Measurements from ENCODE around the gene KDM6A.

The KDM6A gene

GRCh38 chrX:44967221-44967620 lies 94.2 kb downstream of the KDM6A start:
- TF ChIP-seq ZFP30 (CRISPR knock-in tag; IDR thresholded peaks at IDR 0.05) = no peak
- TF ChIP-seq PPARA (CRISPR knock-in tag; IDR thresholded peaks at IDR 0.05; ENCODE audit: borderline replicate concordance) = no peak
- ATAC-seq = no peak

DNA sequence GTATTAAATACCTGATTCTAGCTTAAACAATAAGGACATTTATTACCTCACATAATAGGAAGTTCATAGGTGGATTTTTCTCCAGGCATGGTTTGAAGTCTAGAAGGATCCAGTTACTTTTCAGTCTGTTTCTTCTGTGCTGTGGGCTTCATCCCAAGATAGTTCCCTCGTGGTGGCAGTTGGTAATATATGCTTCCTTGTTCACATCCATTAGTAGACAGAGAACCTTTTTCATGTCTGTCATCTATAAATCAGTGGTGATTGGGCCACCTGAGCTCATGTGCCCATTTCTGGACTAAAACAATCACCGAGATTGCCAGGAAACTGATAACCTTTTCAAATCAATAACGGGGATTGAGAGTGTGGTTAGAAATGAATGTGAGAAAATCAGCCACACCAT lies 97.7 kb downstream of the KDM6A start:
- TF ChIP-seq ARNTL (CRISPR knock-in tag; IDR thresholded peaks at IDR 0.05; ENCODE audit: borderline replicate concordance, low read depth) (no peak), ZFP3 (CRISPR knock-in tag; IDR thresholded peaks at IDR 0.05) (no peak), GLIS3 (CRISPR knock-in tag; IDR thresholded peaks at IDR 0.05) (no peak), TOX (CRISPR knock-in tag; IDR thresholded peaks at IDR 0.05; ENCODE audit: borderline replicate concordance) (no peak), CSRNP3 (CRISPR knock-in tag; IDR thresholded peaks at IDR 0.05) (no peak), TCF4 (CRISPR knock-in tag; IDR thresholded peaks at IDR 0.05; ENCODE audit: borderline replicate concordance) (no peak), ZFP30 (CRISPR knock-in tag; IDR thresholded peaks at IDR 0.05) (no peak), CREB5 (CRISPR knock-in tag; IDR thresholded peaks at IDR 0.05; ENCODE audit: low read depth) (no peak), ESRRG (CRISPR knock-in tag; IDR thresholded peaks at IDR 0.05) (no peak), ISL1 (CRISPR knock-in tag; IDR thresholded peaks at IDR 0.05) (no peak), ZNF565 (CRISPR knock-in tag; conservative IDR thresholded peaks at IDR 0.05; ENCODE audit: low read depth) (no peak), ZC3H10 (CRISPR knock-in tag; IDR thresholded peaks at IDR 0.05) (no peak), CSDC2 (CRISPR knock-in tag; IDR thresholded peaks at IDR 0.05) (no peak), TSHZ2 (CRISPR knock-in tag; IDR thresholded peaks at IDR 0.05) (no peak), OSR1 (CRISPR knock-in tag; IDR thresholded peaks at IDR 0.05) (no peak), SNAI2 (CRISPR knock-in tag; IDR thresholded peaks at IDR 0.05) (no peak), POU6F1 (CRISPR knock-in tag; IDR thresholded peaks at IDR 0.05; ENCODE audit: borderline replicate concordance, low read depth) (no peak)
- TF ChIP-seq, protein P1, sequence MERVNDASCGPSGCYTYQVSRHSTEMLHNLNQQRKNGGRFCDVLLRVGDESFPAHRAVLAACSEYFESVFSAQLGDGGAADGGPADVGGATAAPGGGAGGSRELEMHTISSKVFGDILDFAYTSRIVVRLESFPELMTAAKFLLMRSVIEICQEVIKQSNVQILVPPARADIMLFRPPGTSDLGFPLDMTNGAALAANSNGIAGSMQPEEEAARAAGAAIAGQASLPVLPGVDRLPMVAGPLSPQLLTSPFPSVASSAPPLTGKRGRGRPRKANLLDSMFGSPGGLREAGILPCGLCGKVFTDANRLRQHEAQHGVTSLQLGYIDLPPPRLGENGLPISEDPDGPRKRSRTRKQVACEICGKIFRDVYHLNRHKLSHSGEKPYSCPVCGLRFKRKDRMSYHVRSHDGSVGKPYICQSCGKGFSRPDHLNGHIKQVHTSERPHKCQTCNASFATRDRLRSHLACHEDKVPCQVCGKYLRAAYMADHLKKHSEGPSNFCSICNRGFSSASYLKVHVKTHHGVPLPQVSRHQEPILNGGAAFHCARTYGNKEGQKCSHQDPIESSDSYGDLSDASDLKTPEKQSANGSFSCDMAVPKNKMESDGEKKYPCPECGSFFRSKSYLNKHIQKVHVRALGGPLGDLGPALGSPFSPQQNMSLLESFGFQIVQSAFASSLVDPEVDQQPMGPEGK (CRISPR knock-in tag; IDR thresholded peaks at IDR 0.05; ENCODE audit: borderline replicate concordance) = no peak
- ATAC-seq = no peak

GRCh38 chrX:44971674-44972073 lies 98.7 kb downstream of the KDM6A start:
- no peak for ATAC-seq
- TF ChIP-seq PPARA (CRISPR knock-in tag; IDR thresholded peaks at IDR 0.05; ENCODE audit: borderline replicate concordance) (no peak), TOX (CRISPR knock-in tag; IDR thresholded peaks at IDR 0.05; ENCODE audit: borderline replicate concordance) (no peak), ZFP30 (CRISPR knock-in tag; IDR thresholded peaks at IDR 0.05) (no peak), OSR1 (CRISPR knock-in tag; IDR thresholded peaks at IDR 0.05) (no peak), BACH2 (CRISPR knock-in tag; IDR thresholded peaks at IDR 0.05; ENCODE audit: borderline replicate concordance) (no peak), POU6F1 (CRISPR knock-in tag; IDR thresholded peaks at IDR 0.05; ENCODE audit: borderline replicate concordance, low read depth) (no peak), ISL1 (CRISPR knock-in tag; IDR thresholded peaks at IDR 0.05) (no peak), ZNF70 (CRISPR knock-in tag; IDR thresholded peaks at IDR 0.05) (no peak), TSHZ2 (CRISPR knock-in tag; IDR thresholded peaks at IDR 0.05) (no peak), ZC3H10 (CRISPR knock-in tag; IDR thresholded peaks at IDR 0.05) (no peak)
- TF ChIP-seq, protein P1 (CRISPR knock-in tag; IDR thresholded peaks at IDR 0.05; ENCODE audit: borderline replicate concordance) = no peak

Data from SK-N-SH treated with all-trans-retinoic acid at 6 μM for 48 hours (cell line).